Adrenal gland (tissue), 12 donors: ENCODE results near the gene TNC. TPM values are rescaled to one million over a fixed set of nuclear protein-coding genes. Genes with fewer than 3 reads are reported as not detected.

Experiments used
- DNase-seq, 7 donors: peaks; one replicate each; pipeline ENCODE4 v3.0.0-alpha.2; 2019 to 2020
- H3K27ac ChIP-seq, 5 donors: fragments of 200-600 bp; sonication (generic) in 4 of 5; 1 replicate in 3 of 5; 2 replicates in 2 of 5; pipeline versions ENCODE4 v1.5.1 to v1.8.0; 2016 to 2020; ENCODE audit warnings: mild to moderate bottlenecking in 1 of 5
- H3K27me3 ChIP-seq: fragments of 200-600 bp; 2 replicates; pipeline ENCODE4 v1.8.0; 2021
- H3K36me3 ChIP-seq, 2 donors: fragments of 200-600 bp; replicated peaks in 1 of 2; 1 replicate in 1 of 2; 2 replicates in 1 of 2; pipeline versions ENCODE4 v1.5.1 to v1.8.0; 2018 to 2022
- H3K4me1 ChIP-seq, 2 donors: fragments of 200-600 bp; replicated peaks in 1 of 2; 1 replicate in 1 of 2; 2 replicates in 1 of 2; pipeline versions ENCODE4 v1.5.1 to v1.8.0; 2018 to 2021
- H3K4me3 ChIP-seq, 4 donors: fragments of 200-600 bp; sonication (generic) in 3 of 4; one replicate each; pipeline ENCODE4 v1.5.1; 2016 to 2018
- H3K9me3 ChIP-seq, 3 donors: fragments of 200-600 bp; sonication (generic) in 1 of 3; replicated peaks in 1 of 3; 1 replicate in 2 of 3; 2 replicates in 1 of 3; pipeline versions ENCODE4 v1.5.1 to v1.8.0; 2016 to 2021
- CTCF ChIP-seq, 6 experiments: fragments of 450-650 bp in 4 of 6; fragments of 200-600 bp in 2 of 6; sonication (generic) in 1 of 6; IDR thresholded peaks; 1 replicate in 5 of 6; 2 replicates in 1 of 6; pipeline versions ENCODE4 v1.5.1 to v1.8.0; 2016 to 2021; ENCODE audit warnings: antibody characterized with exemption in 6 of 6, mild to moderate bottlenecking in 2 of 6, moderate library complexity in 1 of 6
- POLR2A ChIP-seq, 2 donors: fragments of 450-650 bp; IDR thresholded peaks; one replicate each; pipeline ENCODE4 v1.6.1; 2017; ENCODE audit warnings: antibody characterized with exemption in 2 of 2, mild to moderate bottlenecking in 2 of 2, moderate library complexity in 1 of 2
- WGBS, 4 donors: extraction: QIAGEN DNeasy Blood & Tissue Kit in 2 of 4; methylation state at CpG; one replicate each; pipeline versions ENCODE4 v1.1.5 to v1.1.7; 2013 to 2017; 5-methylcytosine and 5-hydroxymethylcytosine counted together
- intact Hi-C, 2 donors: fragments of 100-400 bp; cut with DNase I; formaldehyde crosslinking; loops; one replicate each; pipeline versions ENCODE4 v1.14.1 to v1.15.0; 2022 to 2023
- polyA plus RNA-seq, 3 donors: library from polyadenylated mRNA; stranded (reverse); fragments of 200-250 nt in 2 of 3; fragments of 350-450 nt in 1 of 3; fragmentation: Illumina TruSeq in 1 of 3; extraction: RNeasy Lipid Tissue Mini Kit (QIAGEN cat#74804) in 1 of 3; gene quantifications; one replicate each; pipeline ENCODE4 v1.2.3, GENCODE V29; 2013 to 2014
- total RNA-seq, 9 donors: library from RNA; depleted of rRNA in 4 of 9; stranded (reverse); fragments of >200 nt in 4 of 9; fragments of 120-200 nt in 1 of 9; fragmentation: NEBNext Ultra II Directional in 1 of 9; extraction: Animal tissue kit (Norgen Biotek cat#: 25700) in 1 of 9; gene quantifications; one replicate each; pipeline versions ENCODE4 v1.1.0 to v1.2.4, GENCODE V29; 2013 to 2023
- donor health status: healthy with polysubstance abuse.
- donor health status: Bipolar disorder and iron deficiency.
- donor health status: DM: yes; HTN: yes; CAD: no.
- donor health status: DM: no; HTN: no; CAD: no.
- donor health status: DM: no; HTN: no; CAD: no.
- donor health status: DM: yes; HTN: yes; CAD: no.

The TNC gene
- total and polyA plus RNA-seq, 12 donors = 1.9 to 53.8 (median 10.7) TPM

- Histone ChIP-seq H3K4me1 (no peaks in the 10 kb centered on the region), H3K27ac (no peak overlapping the region)
- intact Hi-C loops = no loop called here
These were observed 39.3 kb upstream of the TNC start for GRCh38 chr9:115157245-115157674.

GRCh38 chr9:115155037-115155436, 37.1 kb upstream of the TNC start:
- intact Hi-C loops = no loop called here
- TF ChIP-seq POLR2A (IDR thresholded peaks at IDR 0.05) = no peak
- no peak for TF ChIP-seq CTCF (IDR thresholded peaks at IDR 0.05)
- Histone ChIP-seq H3K4me1 (no peaks in the 10 kb centered on the region), H3K27me3 (no peaks in the 10 kb centered on the region), H3K36me3 (no peaks in the 10 kb centered on the region), H3K9me3 (no peaks in the 10 kb centered on the region), H3K27ac (no peak overlapping the region), H3K4me3 (no peak overlapping the region)
- WGBS, 4 donors = 70 to 84% (median 82%) methylated on average over 4 of the region's 4 CpGs
- DNase-seq = no peak

More at GRCh38 chr9:115157245-115157674, 39.3 kb upstream of the TNC start:
- TF ChIP-seq POLR2A (IDR thresholded peaks at IDR 0.05) (no peak), CTCF (IDR thresholded peaks at IDR 0.05) (no peak)
- Histone ChIP-seq H3K36me3 (no peaks in the 10 kb centered on the region), H3K27me3 (no peaks in the 10 kb centered on the region), H3K4me3 (no peak overlapping the region), H3K9me3 (no peaks in the 10 kb centered on the region)
- WGBS, 4 donors = 36 to 48% (median 38%) methylated on average over 2 of the region's 2 CpGs
- peak in 4 of 7 donors; percentile 9 to 31 (median 17) for DNase-seq

- TF ChIP-seq CTCF (IDR thresholded peaks at IDR 0.05) (no peak), POLR2A (IDR thresholded peaks at IDR 0.05) (no peak)
- H3K36me3 ChIP-seq = no peaks in the 10 kb centered on the region
- no peak for DNase-seq
- H3K4me3 ChIP-seq = no peak overlapping the region
- no peaks in the 10 kb centered on the region for H3K9me3 ChIP-seq
- H3K27me3 ChIP-seq = no peaks in the 10 kb centered on the region
- intact Hi-C loops = no loop called here
- H3K4me1 ChIP-seq = no peaks in the 10 kb centered on the region
- no peak overlapping the region for H3K27ac ChIP-seq
These were observed 36.7 kb upstream of the TNC start for GRCh38 chr9:115154617-115155016.

- TF ChIP-seq POLR2A (IDR thresholded peaks at IDR 0.05) (no peak), CTCF (IDR thresholded peaks at IDR 0.05) (no peak)
- Histone ChIP-seq H3K27me3 (no peaks in the 10 kb centered on the region), H3K36me3 (no peaks in the 10 kb centered on the region), H3K4me1 (no peaks in the 10 kb centered on the region), H3K27ac (no peak overlapping the region), H3K4me3 (no peak overlapping the region), H3K9me3 (no peaks in the 10 kb centered on the region)
- no peak for DNase-seq
- 85 to 88% (median 86%) methylated on average over 3 of the region's 3 CpGs for WGBS, 4 donors
- intact Hi-C loops = no loop called here
These were observed 34.4 kb upstream of the TNC start for GRCh38 chr9:115152281-115152820.
